GM23248 (cell line): Measurements from ENCODE around the gene RAD51B. TPM values are rescaled to one million over a fixed set of nuclear protein-coding genes. Genes with fewer than 3 reads are reported as not detected.

Experiments used
- DNase-seq: peaks from one replicate; pipeline ENCODE4 v3.0.0-alpha.2; 2015
- H2AFZ ChIP-seq: fragments of 200-600 bp; sonication (generic); 2 replicates; pipeline ENCODE4 v1.6.1; 2016; ENCODE audit warnings: antibody characterized with exemption
- H3F3A ChIP-seq: fragments of 200-600 bp; sonication (generic); 2 replicates; pipeline ENCODE4 v1.6.1; 2016; ENCODE audit warnings: mild to moderate bottlenecking, antibody characterized with exemption, mixed run types; ENCODE audit not compliant: insufficient read depth
- H3K27ac ChIP-seq: fragments of 200-600 bp; sonication (generic); 2 replicates; pipeline ENCODE4 v1.5.1; 2016; ENCODE audit warnings: mild to moderate bottlenecking
- H3K27me3 ChIP-seq: fragments of 200-600 bp; sonication (generic); replicated peaks from 2 replicates; pipeline ENCODE4 v1.6.1; 2016; ENCODE audit warnings: mild to moderate bottlenecking; ENCODE audit not compliant: insufficient read depth
- H3K36me3 ChIP-seq: fragments of 200-600 bp; sonication (generic); 2 replicates; pipeline ENCODE4 v1.6.1; 2016; ENCODE audit warnings: low read depth, mild to moderate bottlenecking
- H3K4me1 ChIP-seq: fragments of 200-600 bp; sonication (generic); 2 replicates; pipeline ENCODE4 v1.6.1; 2016; ENCODE audit warnings: mild to moderate bottlenecking; ENCODE audit not compliant: insufficient read depth
- H3K4me2 ChIP-seq: fragments of 200-600 bp; sonication (generic); one replicate; pipeline ENCODE4 v1.6.1; 2016; ENCODE audit warnings: mild to moderate bottlenecking; ENCODE audit not compliant: unreplicated experiment
- H3K4me3 ChIP-seq: fragments of 200-600 bp; sonication (generic); 2 replicates; pipeline ENCODE4 v1.5.1; 2016; ENCODE audit warnings: mild to moderate bottlenecking
- H3K79me2 ChIP-seq: fragments of 200-600 bp; sonication (generic); 2 replicates; pipeline ENCODE4 v1.6.1; 2016; ENCODE audit warnings: mild to moderate bottlenecking; ENCODE audit not compliant: insufficient read depth
- H3K9ac ChIP-seq: fragments of 200-600 bp; sonication (generic); 2 replicates; pipeline ENCODE4 v1.6.1; 2016; ENCODE audit warnings: mild to moderate bottlenecking
- H3K9me2 ChIP-seq: fragments of 200-600 bp; sonication (generic); 2 replicates; pipeline ENCODE4 v1.6.1; 2016; ENCODE audit warnings: mixed run types, mild to moderate bottlenecking, moderate library complexity; ENCODE audit not compliant: insufficient read depth
- H3K9me3 ChIP-seq: fragments of 200-600 bp; sonication (generic); one replicate; pipeline ENCODE4 v1.6.1; 2017; ENCODE audit warnings: low read depth
- H4K20me1 ChIP-seq: fragments of 200-600 bp; sonication (generic); 2 replicates; pipeline ENCODE4 v1.6.0; 2016; ENCODE audit not compliant: insufficient read depth
- EZH2 ChIP-seq: fragments of 200-600 bp; sonication (generic); IDR thresholded peaks from 2 replicates; pipeline ENCODE4 v1.6.1; 2018; ENCODE audit warnings: antibody characterized with exemption, mild to moderate bottlenecking; ENCODE audit not compliant: insufficient read depth, poor library complexity, severe bottlenecking
- EZH2phosphoT487 ChIP-seq: fragments of 200-600 bp; sonication (generic); IDR thresholded peaks from 2 replicates; pipeline ENCODE4 v1.6.1; 2018; ENCODE audit warnings: antibody characterized with exemption, moderate library complexity, mild to moderate bottlenecking, low read depth; ENCODE audit not compliant: insufficient read depth
- WGBS, 2 experiments: methylation state at CpG; one replicate each; pipeline ENCODE4 v1.1.6; 2015 to 2017; ENCODE audit warnings: low lambda C conversion rate in 2 of 2, low coverage in 1 of 2; ENCODE audit errors: missing lambda C conversion rate in 2 of 2; 5-methylcytosine and 5-hydroxymethylcytosine counted together
- in situ Hi-C: fragments of 300-500 bp; cut with MboI; formaldehyde crosslinking; loops from 2 replicates; pipeline ENCODE4 v1.15.0; 2020
- polyA plus RNA-seq: library from polyadenylated mRNA; unstranded; fragments of >200 nt; fragmentation: Nextera tagmentation; extraction: Ambion mirVana; gene quantifications from 2 replicates; pipeline ENCODE4 v1.2.1, GENCODE V29; 2016
- total RNA-seq: library from RNA; depleted of rRNA; stranded (reverse); fragments of >200 nt; shearing (Covaris generic); gene quantifications from 2 replicates; pipeline ENCODE4 v1.2.3, GENCODE V29; 2014

RAD51B gene
- total and polyA plus RNA-seq, 2 experiments from 2014 or later: 4.0 to 8.8 TPM

GRCh38 chr14:67881225-67881624 is 61.6 kb downstream of the RAD51B start:
- Histone ChIP-seq H2AFZ (no peak overlapping the region), H3K27me3 (no peaks in the 10 kb centered on the region), H3F3A (no peaks in the 10 kb centered on the region), H3K36me3 (no peaks in the 10 kb centered on the region), H3K9me2 (no peaks in the 10 kb centered on the region), H3K4me1 (no peaks in the 10 kb centered on the region), H3K27ac (no peak overlapping the region), H3K4me2 (no peak overlapping the region), H3K4me3 (no peak overlapping the region), H3K79me2 (no peaks in the 10 kb centered on the region), H3K9ac (no peak overlapping the region), H3K9me3 (no peaks in the 10 kb centered on the region), H4K20me1 (no peaks in the 10 kb centered on the region)
- no peak for DNase-seq
- in situ Hi-C loops: no loop called here
- WGBS, 2 experiments: 93 to 98% methylated on average over 2 of the region's 2 CpGs
- TF ChIP-seq EZH2phosphoT487: no peak
- no peak for TF ChIP-seq EZH2

DNA sequence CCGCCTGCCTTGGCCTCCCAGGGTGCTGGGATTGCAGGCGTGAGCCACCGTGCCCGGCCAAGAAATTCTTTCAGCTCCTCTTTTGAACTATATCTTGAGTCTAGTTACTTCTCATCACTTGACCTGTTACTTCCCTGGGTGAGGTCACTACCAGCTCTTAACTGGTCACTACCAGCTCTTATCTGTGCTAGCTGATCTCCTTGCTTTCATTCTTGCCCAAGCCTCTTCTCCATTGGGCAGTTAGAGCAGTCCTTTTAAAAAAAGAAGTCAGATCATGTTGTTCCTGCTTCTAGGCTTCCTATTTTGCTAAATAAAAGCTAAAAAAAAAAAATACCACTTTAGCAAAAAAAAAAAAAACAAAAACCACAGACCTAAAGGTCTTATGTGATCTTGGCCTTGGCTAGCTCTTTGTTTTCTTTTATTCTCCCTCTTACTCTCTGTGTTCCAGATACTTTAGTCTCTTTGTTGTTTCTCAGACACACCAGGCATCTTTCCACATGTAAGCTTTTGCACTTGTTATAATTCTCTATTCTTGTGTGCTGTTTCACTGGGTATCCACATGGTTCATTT is 63.5 kb downstream of the RAD51B start:
- H3K79me2 ChIP-seq: no peaks in the 10 kb centered on the region
- H3K4me2 ChIP-seq: no peak overlapping the region
- H3K9me3 ChIP-seq: no peaks in the 10 kb centered on the region
- TF ChIP-seq EZH2phosphoT487 (no peak), EZH2 (no peak)
- H4K20me1 ChIP-seq: no peaks in the 10 kb centered on the region
- H3K9me2 ChIP-seq: no peaks in the 10 kb centered on the region
- in situ Hi-C loops: no loop called here
- no peaks in the 10 kb centered on the region for H3K27me3 ChIP-seq
- no peaks in the 10 kb centered on the region for H3K4me1 ChIP-seq
- H3K36me3 ChIP-seq: no peaks in the 10 kb centered on the region
- no peak for DNase-seq
- no peak overlapping the region for H3K4me3 ChIP-seq
- no peak overlapping the region for H2AFZ ChIP-seq
- 95 to 98% methylated on average over 4 of the region's 4 CpGs for WGBS, 2 experiments
- H3K27ac ChIP-seq: no peak overlapping the region
- no peak overlapping the region for H3K9ac ChIP-seq
- H3F3A ChIP-seq: no peaks in the 10 kb centered on the region

GRCh38 chr14:67883717-67884116 is 64.1 kb downstream of the RAD51B start:
- TF ChIP-seq EZH2: no peak
- TF ChIP-seq EZH2phosphoT487: no peak

DNA sequence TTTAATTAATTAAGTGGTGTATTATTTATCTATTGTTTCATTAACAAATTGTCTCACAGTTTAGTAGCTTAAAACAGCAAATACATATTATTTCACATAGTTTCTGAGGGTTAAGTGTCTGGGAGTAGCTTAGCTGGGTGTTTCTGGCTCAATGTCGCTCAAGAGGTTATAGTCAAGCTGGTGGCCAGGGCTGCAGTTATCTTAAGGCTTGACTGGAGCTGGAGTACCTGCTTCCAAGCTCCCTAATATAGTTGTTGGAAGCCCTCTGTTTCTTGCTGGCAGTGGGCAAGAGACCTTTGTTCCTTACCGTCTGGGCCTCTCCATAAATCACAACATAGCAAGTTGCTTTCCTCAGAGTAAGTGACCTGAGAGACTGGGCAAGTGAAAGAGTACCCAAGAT is 66.6 kb downstream of the RAD51B start:
- Histone ChIP-seq H2AFZ (no peak overlapping the region), H3K4me2 (no peak overlapping the region), H3K4me1 (no peaks in the 10 kb centered on the region), H3K27ac (no peak overlapping the region), H3K9me2 (no peaks in the 10 kb centered on the region), H4K20me1 (no peaks in the 10 kb centered on the region), H3K9me3 (no peaks in the 10 kb centered on the region), H3K79me2 (no peaks in the 10 kb centered on the region), H3K9ac (no peak overlapping the region), H3K36me3 (no peaks in the 10 kb centered on the region), H3K27me3 (no peaks in the 10 kb centered on the region), H3K4me3 (no peak overlapping the region), H3F3A (no peaks in the 10 kb centered on the region)
- WGBS, 2 experiments: 96% methylated on average over 2 of the region's 2 CpGs
- in situ Hi-C loops: no loop called here
- TF ChIP-seq EZH2phosphoT487 (no peak), EZH2 (no peak)
- no peak for DNase-seq

More at GRCh38 chr14:67883717-67884116, 64.1 kb downstream of the RAD51B start:
- no peaks in the 10 kb centered on the region for H3K79me2 ChIP-seq
- H3K27me3 ChIP-seq: no peaks in the 10 kb centered on the region
- H3K9me2 ChIP-seq: no peaks in the 10 kb centered on the region
- H2AFZ ChIP-seq: no peak overlapping the region
- no peaks in the 10 kb centered on the region for H3K9me3 ChIP-seq
- no peaks in the 10 kb centered on the region for H3K36me3 ChIP-seq
- no peaks in the 10 kb centered on the region for H4K20me1 ChIP-seq
- no peaks in the 10 kb centered on the region for H3K4me1 ChIP-seq
- DNase-seq: peak; percentile 62
- no peak overlapping the region for H3K4me3 ChIP-seq
- H3K9ac ChIP-seq: no peak overlapping the region
- in situ Hi-C loops: no loop called here
- H3K27ac ChIP-seq: no peak overlapping the region
- 33 to 39% methylated on average over 1 of the region's 1 CpG for WGBS, 2 experiments
- no peaks in the 10 kb centered on the region for H3F3A ChIP-seq
- H3K4me2 ChIP-seq: no peak overlapping the region

DNA sequence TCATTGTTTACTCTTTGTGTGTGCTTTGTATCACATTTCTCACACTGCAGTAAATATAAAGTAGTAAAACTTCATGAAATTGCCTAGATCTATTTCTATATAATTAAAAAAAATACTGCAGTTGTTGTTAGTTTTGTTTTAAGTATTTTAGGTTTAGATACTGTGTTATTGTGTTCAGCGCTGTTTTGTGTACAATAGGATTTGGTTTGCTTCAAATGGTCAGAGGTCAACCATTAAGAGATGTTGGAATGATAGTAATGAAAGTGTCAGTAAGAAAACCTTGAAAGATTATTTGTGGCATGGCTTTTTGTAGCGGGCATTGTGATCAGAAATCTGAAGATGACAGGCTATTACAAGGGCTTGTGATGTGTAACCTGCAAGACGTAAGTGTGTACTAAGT is 67.9 kb downstream of the RAD51B start:
- no peaks in the 10 kb centered on the region for H3K79me2 ChIP-seq
- no peak overlapping the region for H3K9ac ChIP-seq
- no peak overlapping the region for H3K4me3 ChIP-seq
- no peaks in the 10 kb centered on the region for H3K9me3 ChIP-seq
- TF ChIP-seq EZH2phosphoT487 (no peak), EZH2 (no peak)
- no peak for DNase-seq
- 83 to 89% methylated on average over 3 of the region's 3 CpGs for WGBS, 2 experiments
- H4K20me1 ChIP-seq: no peaks in the 10 kb centered on the region
- no peaks in the 10 kb centered on the region for H3K36me3 ChIP-seq
- no peaks in the 10 kb centered on the region for H3F3A ChIP-seq
- in situ Hi-C loops: no loop called here
- H3K9me2 ChIP-seq: no peaks in the 10 kb centered on the region
- no peak overlapping the region for H3K27ac ChIP-seq
- H2AFZ ChIP-seq: no peak overlapping the region
- H3K4me1 ChIP-seq: no peaks in the 10 kb centered on the region
- H3K4me2 ChIP-seq: no peak overlapping the region
- H3K27me3 ChIP-seq: no peaks in the 10 kb centered on the region
